ENCODE results near the gene WDR31.

The WDR31 gene

DNA sequence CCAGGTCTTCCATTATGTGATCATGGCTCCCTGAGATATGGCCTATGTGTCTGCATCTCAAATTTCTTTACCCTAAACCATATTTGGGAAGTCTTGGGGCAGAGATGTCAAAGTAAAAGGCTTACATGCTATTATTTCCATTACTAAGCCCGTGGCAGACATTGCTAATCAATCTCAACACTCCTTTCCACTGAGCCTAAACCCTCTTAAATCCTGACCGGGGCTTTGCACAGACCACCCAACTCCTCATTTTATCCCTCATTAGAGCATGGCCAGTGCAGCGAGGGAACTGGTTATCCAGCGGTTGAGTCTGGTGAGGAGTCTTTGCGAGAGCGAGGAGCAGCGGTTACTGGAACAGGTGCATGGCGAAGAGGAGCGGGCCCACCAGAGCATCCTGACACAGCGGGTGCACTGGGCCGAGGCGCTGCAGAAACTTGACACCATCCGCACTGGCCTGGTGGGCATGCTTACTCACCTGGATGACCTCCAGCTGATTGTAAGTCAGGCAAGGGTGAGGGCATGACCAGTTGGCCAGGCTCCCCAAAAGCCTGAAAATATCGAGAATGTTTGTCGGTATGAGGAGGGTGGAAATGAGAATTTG lies 20.3 kb upstream of the WDR31 start:
- Histone ChIP-seq H3K9ac (no peak overlapping the region), H3K4me3 (IDR thresholded peaks at IDR 0.05; ENCODE audit: insufficient read depth, low read depth, low read length) (no peak overlapping the region), H3K27ac (no peak overlapping the region), H3K27me3 (ENCODE audit: insufficient read depth, low read depth) (no peaks in the 10 kb centered on the region), H3K36me3 (ENCODE audit: insufficient read depth) (no peaks in the 10 kb centered on the region), H2AFZ (ENCODE audit: low read depth) (no peak overlapping the region), H3K4me1 (ENCODE audit: low read depth, poor library complexity, severe bottlenecking) (no peaks in the 10 kb centered on the region), H4K20me1 (ENCODE audit: insufficient read depth) (no peaks in the 10 kb centered on the region), H3K79me2 (ENCODE audit: insufficient read depth, low read depth) (no peaks in the 10 kb centered on the region), H3K4me2 (no peak overlapping the region)
- TF ChIP-seq, protein P1, sequence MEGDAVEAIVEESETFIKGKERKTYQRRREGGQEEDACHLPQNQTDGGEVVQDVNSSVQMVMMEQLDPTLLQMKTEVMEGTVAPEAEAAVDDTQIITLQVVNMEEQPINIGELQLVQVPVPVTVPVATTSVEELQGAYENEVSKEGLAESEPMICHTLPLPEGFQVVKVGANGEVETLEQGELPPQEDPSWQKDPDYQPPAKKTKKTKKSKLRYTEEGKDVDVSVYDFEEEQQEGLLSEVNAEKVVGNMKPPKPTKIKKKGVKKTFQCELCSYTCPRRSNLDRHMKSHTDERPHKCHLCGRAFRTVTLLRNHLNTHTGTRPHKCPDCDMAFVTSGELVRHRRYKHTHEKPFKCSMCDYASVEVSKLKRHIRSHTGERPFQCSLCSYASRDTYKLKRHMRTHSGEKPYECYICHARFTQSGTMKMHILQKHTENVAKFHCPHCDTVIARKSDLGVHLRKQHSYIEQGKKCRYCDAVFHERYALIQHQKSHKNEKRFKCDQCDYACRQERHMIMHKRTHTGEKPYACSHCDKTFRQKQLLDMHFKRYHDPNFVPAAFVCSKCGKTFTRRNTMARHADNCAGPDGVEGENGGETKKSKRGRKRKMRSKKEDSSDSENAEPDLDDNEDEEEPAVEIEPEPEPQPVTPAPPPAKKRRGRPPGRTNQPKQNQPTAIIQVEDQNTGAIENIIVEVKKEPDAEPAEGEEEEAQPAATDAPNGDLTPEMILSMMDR (conservative IDR thresholded peaks at IDR 0.05; ENCODE audit: low read depth, low read length) = no peak

DNA sequence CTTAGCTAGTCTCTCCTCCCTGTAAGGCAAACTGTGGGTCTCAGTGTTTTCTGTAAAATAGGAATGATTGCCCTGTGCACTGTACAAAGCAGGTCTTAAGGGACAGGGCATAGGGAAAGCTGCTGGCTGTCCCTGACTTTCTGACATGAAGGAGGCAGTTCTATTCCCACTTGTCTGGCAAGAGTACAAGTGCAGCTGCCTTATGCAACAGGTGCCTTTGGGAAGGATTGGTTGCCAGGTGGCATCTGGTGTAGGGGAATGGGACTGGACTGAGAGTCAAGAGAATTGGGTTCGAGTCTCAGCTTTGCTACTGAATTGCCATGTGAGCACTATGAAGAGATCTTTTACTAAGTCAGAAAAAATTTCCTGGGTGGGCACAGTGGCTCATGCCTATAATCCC lies 19.3 kb upstream of the WDR31 start:
- Histone ChIP-seq H3K27me3 (ENCODE audit: insufficient read depth, low read depth) (no peaks in the 10 kb centered on the region), H3K4me3 (IDR thresholded peaks at IDR 0.05; ENCODE audit: insufficient read depth, low read depth, low read length) (no peak overlapping the region)

DNA sequence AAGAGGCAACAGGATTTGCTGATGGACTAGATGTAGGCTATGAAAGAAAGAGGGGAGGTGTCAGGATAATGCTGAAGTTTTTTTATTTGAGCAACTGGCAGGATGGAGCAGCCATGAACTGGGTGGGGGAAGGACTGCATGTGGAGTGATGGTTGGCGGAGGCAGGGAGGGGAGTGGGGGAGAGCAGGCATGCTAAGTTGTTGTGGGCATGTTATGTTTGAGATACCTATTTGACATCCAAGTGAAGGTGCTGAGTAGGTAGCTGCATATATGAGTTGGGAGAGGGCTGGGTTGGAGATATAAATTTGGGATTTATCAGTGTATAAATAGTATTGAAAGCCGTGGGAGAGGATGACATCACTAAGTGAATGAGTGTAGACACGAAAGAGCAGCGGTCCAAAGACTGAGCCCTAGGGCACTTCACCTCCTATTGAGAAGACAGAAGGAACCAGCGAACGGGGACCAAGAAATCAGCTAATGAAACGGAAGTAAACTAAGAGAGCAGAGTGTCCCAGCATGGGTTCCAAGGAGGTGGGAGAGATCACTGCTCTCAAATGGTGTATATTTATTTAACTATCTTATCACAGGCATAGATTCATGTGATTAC lies 16.7 kb upstream of the WDR31 start:
- TF ChIP-seq, protein P1 (conservative IDR thresholded peaks at IDR 0.05; ENCODE audit: low read depth, low read length) = no peak
- Histone ChIP-seq H3K4me2 (no peak overlapping the region), H3K36me3 (ENCODE audit: insufficient read depth) (no peaks in the 10 kb centered on the region), H3K79me2 (ENCODE audit: insufficient read depth, low read depth) (no peaks in the 10 kb centered on the region), H3K9ac (no peak overlapping the region), H3K4me1 (ENCODE audit: low read depth, poor library complexity, severe bottlenecking) (peaks cover 12% of the 10 kb centered on the region), H3K4me3 (IDR thresholded peaks at IDR 0.05; ENCODE audit: insufficient read depth, low read depth, low read length) (no peak overlapping the region), H3K27ac (no peak overlapping the region), H4K20me1 (ENCODE audit: insufficient read depth) (no peaks in the 10 kb centered on the region), H2AFZ (ENCODE audit: low read depth) (no peak overlapping the region), H3K27me3 (ENCODE audit: insufficient read depth, low read depth) (no peaks in the 10 kb centered on the region)

More for the DNA sequence above, 19.3 kb upstream of the WDR31 start:
- Histone ChIP-seq H3K4me2 (no peak overlapping the region), H3K27ac (no peak overlapping the region), H2AFZ (ENCODE audit: low read depth) (no peak overlapping the region), H3K79me2 (ENCODE audit: insufficient read depth, low read depth) (no peaks in the 10 kb centered on the region), H3K9ac (no peak overlapping the region), H3K4me1 (ENCODE audit: low read depth, poor library complexity, severe bottlenecking) (no peaks in the 10 kb centered on the region), H3K36me3 (ENCODE audit: insufficient read depth) (no peaks in the 10 kb centered on the region), H4K20me1 (ENCODE audit: insufficient read depth) (no peaks in the 10 kb centered on the region)
- TF ChIP-seq, protein P1 (conservative IDR thresholded peaks at IDR 0.05; ENCODE audit: low read depth, low read length) = no peak

- Histone ChIP-seq H3K9ac (no peak overlapping the region), H3K36me3 (ENCODE audit: insufficient read depth) (no peaks in the 10 kb centered on the region), H3K27me3 (ENCODE audit: insufficient read depth, low read depth) (no peaks in the 10 kb centered on the region), H3K79me2 (ENCODE audit: insufficient read depth, low read depth) (no peaks in the 10 kb centered on the region), H3K27ac (no peak overlapping the region), H3K4me2 (no peak overlapping the region), H3K4me1 (ENCODE audit: low read depth, poor library complexity, severe bottlenecking) (peaks cover 29% of the 10 kb centered on the region), H4K20me1 (ENCODE audit: insufficient read depth) (no peaks in the 10 kb centered on the region), H2AFZ (ENCODE audit: low read depth) (no peak overlapping the region), H3K4me3 (IDR thresholded peaks at IDR 0.05; ENCODE audit: insufficient read depth, low read depth, low read length) (no peak overlapping the region)
- TF ChIP-seq, protein P1 (conservative IDR thresholded peaks at IDR 0.05; ENCODE audit: low read depth, low read length) = no peak
Measured at GRCh38 chr9:113355040-113355596, 15.0 kb upstream of the WDR31 start.
